Panc1 (cell line): Measurements from ENCODE around the gene VAMP2. TPM values are rescaled to one million over a fixed set of nuclear protein-coding genes. Genes with fewer than 3 reads are reported as not detected.

Experiments used
- ATAC-seq: fragments of 200-7000 bp; cut with Tn5 transposase; 2 replicates; pipeline ENCODE4 v1.9.1; 2020; ENCODE audit warnings: mild to moderate bottlenecking, moderate library complexity
- BruUV-seq: library from RNA; stranded (reverse); fragments of 400-500 nt; replicated peaks from 2 replicates; lab custom pipeline; 2021; lab: Mats Ljungman, UMichigan
- CTCF ChIA-PET: fragments of 300-600 bp; sonication (Branson Sonifier 250); formaldehyde crosslinking; loops from one replicate; lab custom pipeline; 2022; ENCODE audit warnings: antibody characterized with exemption; lab: Charles Lee
- POLR2A ChIA-PET: fragments of 300-600 bp; sonication (Branson Sonifier 250); formaldehyde crosslinking; loops from one replicate; lab custom pipeline; 2022; ENCODE audit warnings: antibody characterized with exemption; lab: Charles Lee
- DNase-seq: peaks from one replicate; pipeline ENCODE4 v3.0.0-alpha.2; 2010; ENCODE audit warnings: low read depth, low spot score
- H3K27ac ChIP-seq: 2 replicates; pipeline ENCODE4 v1.5.1; 2011; ENCODE audit warnings: mild to moderate bottlenecking, low read length, inconsistent platforms
- H3K27me3 ChIP-seq: fragments of 200-500 bp; sonication (Bioruptor generic); 2 replicates; pipeline ENCODE4 v1.6.0; 2014; ENCODE audit warnings: low read length, inconsistent platforms; ENCODE audit not compliant: control insufficient read depth, insufficient read depth
- H3K36me3 ChIP-seq: fragments of 200-500 bp; sonication (Bioruptor generic); 2 replicates; pipeline ENCODE4 v1.5.1; 2014; ENCODE audit warnings: inconsistent platforms, mild to moderate bottlenecking, low read length, moderate library complexity; ENCODE audit not compliant: control insufficient read depth, insufficient read depth
- H3K4me1 ChIP-seq: 2 replicates; pipeline ENCODE4 v1.5.1; 2011; ENCODE audit warnings: inconsistent platforms, mild to moderate bottlenecking, low read length, moderate library complexity; ENCODE audit not compliant: control insufficient read depth, insufficient read depth
- H3K4me3 ChIP-seq, 2 experiments: 2 replicates each; pipeline ENCODE4 v1.5.1; 2011 to 2012; ENCODE audit warnings: low read depth in 2 of 2, low read length in 2 of 2, mild to moderate bottlenecking in 2 of 2, inconsistent platforms in 1 of 2, moderate library complexity in 1 of 2
- H3K9me3 ChIP-seq: fragments of 200-500 bp; sonication (Bioruptor generic); 2 replicates; pipeline ENCODE4 v1.5.1; 2014; ENCODE audit warnings: low read depth, mild to moderate bottlenecking, inconsistent platforms, low read length, moderate library complexity; ENCODE audit not compliant: control insufficient read depth, insufficient read depth
- POLR2AphosphoS5 ChIP-seq: IDR thresholded peaks from 2 replicates; pipeline ENCODE4 v1.6.1; 2012; ENCODE audit warnings: mild to moderate bottlenecking, low read depth, low read length, moderate library complexity
- SIN3A ChIP-seq: IDR thresholded peaks from 2 replicates; pipeline ENCODE4 v1.6.1; 2012; ENCODE audit warnings: low read depth, mild to moderate bottlenecking, low read length, moderate library complexity, borderline replicate concordance; ENCODE audit not compliant: insufficient read depth
- TCF7L2 ChIP-seq: IDR thresholded peaks from 2 replicates; pipeline ENCODE4 v1.6.1; 2011; ENCODE audit warnings: mild to moderate bottlenecking, low read depth, low read length, inconsistent platforms
- in situ Hi-C: cut with HindIII; loops from 2 replicates; pipeline ENCODE4 v1.10.0; 2016; ENCODE audit warnings: low sequenced_read_pairs, low pct_unique_long_range_greater_than_20kb
- intact Hi-C: fragments of 100-400 bp; cut with micrococcal nuclease; formaldehyde crosslinking; loops from one replicate; pipeline ENCODE4 v1.10.0; 2022; ENCODE audit not compliant: unreplicated experiment
- total RNA-seq: library from RNA; stranded (reverse); gene quantifications from one replicate; pipeline ENCODE4 v1.2.1, GENCODE V29; 2021; ENCODE audit not compliant: unreplicated experiment
- TF ChIP-seq, protein P1 (sequence below), 2 experiments: IDR thresholded peaks; 2 replicates each; pipeline ENCODE4 v1.6.1; 2011 to 2012; ENCODE audit warnings: low read depth in 2 of 2, control low read depth in 1 of 2, low read length in 1 of 2, mild to moderate bottlenecking in 1 of 2, moderate library complexity in 1 of 2; ENCODE audit not compliant: insufficient read depth in 1 of 2
- TF ChIP-seq, protein P2 (sequence below): fragments of 450-650 bp; IDR thresholded peaks from 2 replicates; pipeline ENCODE4 v1.5.1; 2017; ENCODE audit warnings: mild to moderate bottlenecking

The VAMP2 gene
- total RNA-seq, 1 experiment from 2014 or later, result 28.6 TPM

DNA sequence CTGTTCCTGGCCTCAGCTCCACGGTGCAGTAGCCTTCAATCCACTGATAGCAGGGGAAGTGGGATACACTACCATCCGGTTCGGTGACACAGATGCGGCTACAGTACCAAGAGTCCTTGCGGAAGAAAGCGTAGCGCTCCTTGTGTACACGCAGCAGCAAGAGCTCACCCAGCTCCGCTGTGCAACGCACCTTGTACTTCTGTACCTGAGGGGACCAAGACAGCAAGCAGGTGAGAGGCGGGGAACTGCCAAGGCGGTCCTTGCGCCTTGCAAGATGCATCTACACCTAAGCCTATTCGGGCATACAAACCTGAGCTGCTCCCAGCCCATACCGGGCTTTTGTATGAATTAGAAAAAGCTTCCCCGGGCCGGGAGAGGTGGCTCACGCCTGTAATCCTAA is 46.0 kb downstream of the VAMP2 start:
- no peak for DNase-seq

DNA sequence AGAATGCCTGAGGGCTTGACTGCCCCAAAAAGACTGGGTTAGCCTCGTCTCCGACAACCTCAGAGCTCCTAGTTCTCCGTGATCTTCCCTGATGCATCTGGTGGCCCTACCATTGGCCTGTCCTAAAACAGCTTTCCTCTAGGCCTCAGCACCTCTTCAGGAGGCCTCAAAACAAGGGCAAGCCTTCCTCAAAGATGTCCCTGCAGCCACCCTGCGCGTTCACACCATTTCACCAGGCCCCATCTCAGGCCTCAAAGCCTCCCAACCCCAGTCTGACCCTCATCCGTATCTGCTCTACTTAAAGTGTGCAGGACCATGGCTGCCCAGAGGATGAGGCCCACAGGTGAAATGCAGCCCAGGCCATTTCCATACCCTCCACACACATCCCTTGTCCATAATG is 51.8 kb downstream of the VAMP2 start:
- no peak for TF ChIP-seq POLR2AphosphoS5
- TF ChIP-seq, protein P1, sequence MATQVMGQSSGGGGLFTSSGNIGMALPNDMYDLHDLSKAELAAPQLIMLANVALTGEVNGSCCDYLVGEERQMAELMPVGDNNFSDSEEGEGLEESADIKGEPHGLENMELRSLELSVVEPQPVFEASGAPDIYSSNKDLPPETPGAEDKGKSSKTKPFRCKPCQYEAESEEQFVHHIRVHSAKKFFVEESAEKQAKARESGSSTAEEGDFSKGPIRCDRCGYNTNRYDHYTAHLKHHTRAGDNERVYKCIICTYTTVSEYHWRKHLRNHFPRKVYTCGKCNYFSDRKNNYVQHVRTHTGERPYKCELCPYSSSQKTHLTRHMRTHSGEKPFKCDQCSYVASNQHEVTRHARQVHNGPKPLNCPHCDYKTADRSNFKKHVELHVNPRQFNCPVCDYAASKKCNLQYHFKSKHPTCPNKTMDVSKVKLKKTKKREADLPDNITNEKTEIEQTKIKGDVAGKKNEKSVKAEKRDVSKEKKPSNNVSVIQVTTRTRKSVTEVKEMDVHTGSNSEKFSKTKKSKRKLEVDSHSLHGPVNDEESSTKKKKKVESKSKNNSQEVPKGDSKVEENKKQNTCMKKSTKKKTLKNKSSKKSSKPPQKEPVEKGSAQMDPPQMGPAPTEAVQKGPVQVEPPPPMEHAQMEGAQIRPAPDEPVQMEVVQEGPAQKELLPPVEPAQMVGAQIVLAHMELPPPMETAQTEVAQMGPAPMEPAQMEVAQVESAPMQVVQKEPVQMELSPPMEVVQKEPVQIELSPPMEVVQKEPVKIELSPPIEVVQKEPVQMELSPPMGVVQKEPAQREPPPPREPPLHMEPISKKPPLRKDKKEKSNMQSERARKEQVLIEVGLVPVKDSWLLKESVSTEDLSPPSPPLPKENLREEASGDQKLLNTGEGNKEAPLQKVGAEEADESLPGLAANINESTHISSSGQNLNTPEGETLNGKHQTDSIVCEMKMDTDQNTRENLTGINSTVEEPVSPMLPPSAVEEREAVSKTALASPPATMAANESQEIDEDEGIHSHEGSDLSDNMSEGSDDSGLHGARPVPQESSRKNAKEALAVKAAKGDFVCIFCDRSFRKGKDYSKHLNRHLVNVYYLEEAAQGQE (IDR thresholded peaks at IDR 0.05; ENCODE audit: insufficient read depth in 1 of 2, low read depth in 2 of 2, low read length in 1 of 2), result no peak
- TF ChIP-seq, protein P2, sequence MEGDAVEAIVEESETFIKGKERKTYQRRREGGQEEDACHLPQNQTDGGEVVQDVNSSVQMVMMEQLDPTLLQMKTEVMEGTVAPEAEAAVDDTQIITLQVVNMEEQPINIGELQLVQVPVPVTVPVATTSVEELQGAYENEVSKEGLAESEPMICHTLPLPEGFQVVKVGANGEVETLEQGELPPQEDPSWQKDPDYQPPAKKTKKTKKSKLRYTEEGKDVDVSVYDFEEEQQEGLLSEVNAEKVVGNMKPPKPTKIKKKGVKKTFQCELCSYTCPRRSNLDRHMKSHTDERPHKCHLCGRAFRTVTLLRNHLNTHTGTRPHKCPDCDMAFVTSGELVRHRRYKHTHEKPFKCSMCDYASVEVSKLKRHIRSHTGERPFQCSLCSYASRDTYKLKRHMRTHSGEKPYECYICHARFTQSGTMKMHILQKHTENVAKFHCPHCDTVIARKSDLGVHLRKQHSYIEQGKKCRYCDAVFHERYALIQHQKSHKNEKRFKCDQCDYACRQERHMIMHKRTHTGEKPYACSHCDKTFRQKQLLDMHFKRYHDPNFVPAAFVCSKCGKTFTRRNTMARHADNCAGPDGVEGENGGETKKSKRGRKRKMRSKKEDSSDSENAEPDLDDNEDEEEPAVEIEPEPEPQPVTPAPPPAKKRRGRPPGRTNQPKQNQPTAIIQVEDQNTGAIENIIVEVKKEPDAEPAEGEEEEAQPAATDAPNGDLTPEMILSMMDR, result no peak
- TF ChIP-seq TCF7L2, result no peak
- no peak for TF ChIP-seq SIN3A
- CTCF ChIA-PET, result interaction anchor here (0.6 to 0.9 kb wide), 2 partner anchors 51 to 408 kb away, joined by 4 to 5 read pairs; no protein-coding TSS in a partner anchor
- Histone ChIP-seq H3K4me1 (no peaks in the 10 kb centered on the region), H3K27ac (no peak overlapping the region), H3K27me3 (no peaks in the 10 kb centered on the region), H3K9me3 (no peaks in the 10 kb centered on the region), H3K4me3 (no peak overlapping the region), H3K36me3 (no peaks in the 10 kb centered on the region)
- no TSS peak for BruUV-seq
- intact Hi-C loops (no loop called here), in situ Hi-C loops (no loop called here)
- ATAC-seq (no peak), DNase-seq (no peak)
- POLR2A ChIA-PET, result interaction anchor here (0.6 kb wide), 1 partner anchor 255 kb away, joined by 10 read pairs; no protein-coding TSS in a partner anchor

More for the DNA sequence above, 46.0 kb downstream of the VAMP2 start:
- H3K27me3 ChIP-seq, result no peaks in the 10 kb centered on the region
- intact Hi-C loops (loop anchor here (5.0 kb wide), 1 partner anchor 34 kb away; no protein-coding TSS in a partner anchor), in situ Hi-C loops (no loop called here)
- H3K36me3 ChIP-seq, result no peaks in the 10 kb centered on the region
- TF ChIP-seq, protein P1 (IDR thresholded peaks at IDR 0.05; ENCODE audit: insufficient read depth in 1 of 2, low read depth in 2 of 2, low read length in 1 of 2), result no peak
- TF ChIP-seq, protein P2, result no peak
- TF ChIP-seq TCF7L2, result no peak
- no peak for TF ChIP-seq POLR2AphosphoS5
- no peak for TF ChIP-seq SIN3A
- no peak for ATAC-seq
- H3K27ac ChIP-seq, result no peak overlapping the region
- ChIA-PET POLR2A (no interaction called here), CTCF (no interaction called here)
- no TSS peak for BruUV-seq
- no peaks in the 10 kb centered on the region for H3K4me1 ChIP-seq
- no peak overlapping the region for H3K4me3 ChIP-seq
- H3K9me3 ChIP-seq, result no peaks in the 10 kb centered on the region
